Gastrocnemius medialis (tissue), 4 donors: ENCODE data around the gene GPR158. TPM values are rescaled to one million over a fixed set of nuclear protein-coding genes. Genes with fewer than 3 reads are reported as not detected.
"Not testable (repeated sequence)": the region's sequence is repeated elsewhere in the genome, so short reads cannot be mapped to it uniquely, and the experiment has no call there.

ENCODE experiments used
- ATAC-seq, 2 donors: fragments of 150-250 bp; one replicate each; pipeline ENCODE4 v1.9.1; 2016
- DNase-seq, 2 donors: peaks; one replicate each; pipeline ENCODE4 v3.0.0-alpha.2; 2019
- H3K27ac ChIP-seq, 4 donors: fragments of 200-600 bp; sonication (generic); 1 replicate in 1 of 4; 2 replicates in 3 of 4; pipeline ENCODE4 v1.5.1; 2016 to 2018; ENCODE audit warnings: mild to moderate bottlenecking in 2 of 4, moderate library complexity in 1 of 4
- H3K27me3 ChIP-seq, 3 donors: fragments of 200-600 bp; sonication (generic) in 2 of 3; 1 replicate in 1 of 3; 2 replicates in 2 of 3; pipeline versions ENCODE4 v1.5.1 to v1.6.0; 2016 to 2019; ENCODE audit warnings: mild to moderate bottlenecking in 1 of 3, moderate library complexity in 1 of 3
- H3K36me3 ChIP-seq, 2 donors: fragments of 200-600 bp; sonication (generic) in 1 of 2; one replicate each; pipeline ENCODE4 v1.5.1; 2017 to 2018
- H3K4me1 ChIP-seq, 2 donors: fragments of 200-600 bp; sonication (generic) in 1 of 2; one replicate each; pipeline ENCODE4 v1.5.1; 2016 to 2017; ENCODE audit warnings: mild to moderate bottlenecking in 2 of 2
- H3K4me3 ChIP-seq, 4 donors: fragments of 200-600 bp; sonication (generic) in 3 of 4; 1 replicate in 1 of 4; 2 replicates in 3 of 4; pipeline ENCODE4 v1.5.1; 2016 to 2019; ENCODE audit warnings: mild to moderate bottlenecking in 2 of 4
- H3K9me3 ChIP-seq, 3 donors: fragments of 200-600 bp; sonication (generic) in 2 of 3; 1 replicate in 1 of 3; 2 replicates in 2 of 3; pipeline ENCODE4 v1.5.1; 2016 to 2019
- POLR2A ChIP-seq, 2 donors: fragments of 450-650 bp; IDR thresholded peaks; one replicate each; pipeline ENCODE4 v1.6.1; 2017; ENCODE audit warnings: antibody characterized with exemption in 2 of 2, mild to moderate bottlenecking in 2 of 2, moderate library complexity in 2 of 2
- in situ Hi-C, 4 donors: fragments of 200-750 bp; cut with MboI; loops; one replicate each; pipeline versions ENCODE4 v1.15.0 to v1.8.0; 2017; ENCODE audit warnings: low sequenced_read_pairs in 4 of 4
- intact Hi-C: fragments of 100-400 bp; cut with DNase I; formaldehyde crosslinking; loops from one replicate; pipeline ENCODE4 v1.15.1; 2023; ENCODE audit warnings: low total_unique reads
- total RNA-seq, 4 donors: library from RNA; depleted of rRNA; stranded (reverse); fragments of >200 nt; gene quantifications; one replicate each; pipeline versions ENCODE4 v1.1.0 to v1.2.3, GENCODE V29; 2016
- TF ChIP-seq, protein P1 (sequence below), 5 experiments: fragments of 450-650 bp in 3 of 5; fragments of 200-600 bp in 2 of 5; sonication (generic) in 2 of 5; IDR thresholded peaks in 4 of 5; conservative IDR thresholded peaks in 1 of 5; 1 replicate in 4 of 5; 2 replicates in 1 of 5; pipeline ENCODE4 v1.5.1; 2016 to 2019; ENCODE audit warnings: antibody characterized with exemption in 5 of 5, mild to moderate bottlenecking in 3 of 5, moderate library complexity in 3 of 5

Gene GPR158
- total RNA-seq, 4 donors from 2014 or later: 0.04 TPM; not detected in 3

DNA sequence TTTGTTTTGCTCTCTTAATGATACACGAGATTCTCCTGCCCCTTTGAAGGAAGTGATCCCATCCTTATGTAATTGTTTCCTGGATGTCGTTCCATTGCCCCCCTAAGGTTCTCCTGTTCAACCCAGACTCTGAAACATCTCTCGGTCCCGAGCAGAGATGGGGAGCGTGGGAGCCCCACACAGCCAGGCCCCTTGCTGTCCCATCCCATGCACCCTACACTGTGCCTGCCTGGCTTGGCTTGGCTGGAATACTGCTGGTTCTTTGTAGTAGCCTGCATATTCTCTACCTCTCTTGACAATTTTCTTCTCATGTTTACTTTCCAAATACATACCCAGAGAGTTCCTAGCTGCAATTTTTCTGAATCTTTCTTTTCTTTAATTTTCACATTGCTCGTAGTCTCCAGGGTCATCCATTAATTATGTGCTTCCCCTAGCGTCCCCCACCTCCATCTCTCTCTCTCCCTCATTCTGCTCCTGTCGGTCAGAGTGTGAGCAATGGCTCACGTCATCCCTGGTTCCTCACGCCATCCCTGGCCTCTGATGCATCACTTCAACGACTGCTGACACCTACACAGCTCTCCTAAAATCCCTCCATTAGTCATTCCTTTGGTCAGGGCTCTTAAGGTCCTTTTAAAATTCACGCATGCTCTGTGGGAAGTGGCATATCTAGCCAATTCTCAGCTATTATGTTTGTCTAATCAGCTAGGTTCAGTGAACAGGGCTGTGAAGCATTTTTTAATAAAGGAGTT, 32.5 kb upstream of the GPR158 start:
- DNase-seq (no peak), ATAC-seq (no peak)
- TF ChIP-seq POLR2A (IDR thresholded peaks at IDR 0.05): no peak
- TF ChIP-seq, protein P1, sequence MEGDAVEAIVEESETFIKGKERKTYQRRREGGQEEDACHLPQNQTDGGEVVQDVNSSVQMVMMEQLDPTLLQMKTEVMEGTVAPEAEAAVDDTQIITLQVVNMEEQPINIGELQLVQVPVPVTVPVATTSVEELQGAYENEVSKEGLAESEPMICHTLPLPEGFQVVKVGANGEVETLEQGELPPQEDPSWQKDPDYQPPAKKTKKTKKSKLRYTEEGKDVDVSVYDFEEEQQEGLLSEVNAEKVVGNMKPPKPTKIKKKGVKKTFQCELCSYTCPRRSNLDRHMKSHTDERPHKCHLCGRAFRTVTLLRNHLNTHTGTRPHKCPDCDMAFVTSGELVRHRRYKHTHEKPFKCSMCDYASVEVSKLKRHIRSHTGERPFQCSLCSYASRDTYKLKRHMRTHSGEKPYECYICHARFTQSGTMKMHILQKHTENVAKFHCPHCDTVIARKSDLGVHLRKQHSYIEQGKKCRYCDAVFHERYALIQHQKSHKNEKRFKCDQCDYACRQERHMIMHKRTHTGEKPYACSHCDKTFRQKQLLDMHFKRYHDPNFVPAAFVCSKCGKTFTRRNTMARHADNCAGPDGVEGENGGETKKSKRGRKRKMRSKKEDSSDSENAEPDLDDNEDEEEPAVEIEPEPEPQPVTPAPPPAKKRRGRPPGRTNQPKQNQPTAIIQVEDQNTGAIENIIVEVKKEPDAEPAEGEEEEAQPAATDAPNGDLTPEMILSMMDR (IDR thresholded peaks at IDR 0.05 in 4 of 5, conservative IDR thresholded peaks at IDR 0.05 in 1 of 5): no peak
- H3K36me3 ChIP-seq: no peaks in the 10 kb centered on the region
- in situ Hi-C loops: no loop called here
- no peaks in the 10 kb centered on the region for H3K27me3 ChIP-seq
- no peak overlapping the region for H3K27ac ChIP-seq
- intact Hi-C loops: no loop called here
- no peaks in the 10 kb centered on the region for H3K4me1 ChIP-seq
- no peak overlapping the region for H3K4me3 ChIP-seq
- H3K9me3 ChIP-seq: no peaks in the 10 kb centered on the region

- intact Hi-C loops (no loop called here), in situ Hi-C loops (no loop called here)
- H3K4me3 ChIP-seq: no peak overlapping the region
- H3K36me3 ChIP-seq: no peaks in the 10 kb centered on the region
- TF ChIP-seq, protein P1 (IDR thresholded peaks at IDR 0.05 in 4 of 5, conservative IDR thresholded peaks at IDR 0.05 in 1 of 5): no peak
- no peak for TF ChIP-seq POLR2A (IDR thresholded peaks at IDR 0.05)
- no peak overlapping the region for H3K27ac ChIP-seq
- H3K9me3 ChIP-seq: no peaks in the 10 kb centered on the region
- H3K4me1 ChIP-seq: no peaks in the 10 kb centered on the region
- ATAC-seq (no peak), DNase-seq (no peak)
- no peaks in the 10 kb centered on the region for H3K27me3 ChIP-seq
These were observed 17.2 kb upstream of the GPR158 start for GRCh38 chr10:25157650-25158049.

- no peaks in the 10 kb centered on the region for H3K9me3 ChIP-seq
- no peak for ATAC-seq
- H3K27ac ChIP-seq: no peak overlapping the region
- no peak for DNase-seq
- in situ Hi-C loops: no loop called here
- TF ChIP-seq, protein P1 (IDR thresholded peaks at IDR 0.05 in 4 of 5, conservative IDR thresholded peaks at IDR 0.05 in 1 of 5): no peak
- no peak for TF ChIP-seq POLR2A (IDR thresholded peaks at IDR 0.05)
- no peaks in the 10 kb centered on the region for H3K27me3 ChIP-seq
- H3K36me3 ChIP-seq: no peaks in the 10 kb centered on the region
- intact Hi-C loops: no loop called here
- no peaks in the 10 kb centered on the region for H3K4me1 ChIP-seq
- H3K4me3 ChIP-seq: no peak overlapping the region
These were observed 15.2 kb upstream of the GPR158 start for GRCh38 chr10:25159591-25159990.

GRCh38 chr10:25162391-25162790, 12.4 kb upstream of the GPR158 start:
- Histone ChIP-seq H3K27ac (no peak overlapping the region), H3K9me3 (no peaks in the 10 kb centered on the region), H3K36me3 (no peaks in the 10 kb centered on the region), H3K4me1 (no peaks in the 10 kb centered on the region), H3K4me3 (no peak overlapping the region), H3K27me3 (no peaks in the 10 kb centered on the region)
- intact Hi-C loops: no loop called here
- ATAC-seq (no peak), DNase-seq (no peak)
- TF ChIP-seq, protein P1 (IDR thresholded peaks at IDR 0.05 in 4 of 5, conservative IDR thresholded peaks at IDR 0.05 in 1 of 5): no peak
- TF ChIP-seq POLR2A (IDR thresholded peaks at IDR 0.05): no peak
- in situ Hi-C loops: no loop called here

DNA sequence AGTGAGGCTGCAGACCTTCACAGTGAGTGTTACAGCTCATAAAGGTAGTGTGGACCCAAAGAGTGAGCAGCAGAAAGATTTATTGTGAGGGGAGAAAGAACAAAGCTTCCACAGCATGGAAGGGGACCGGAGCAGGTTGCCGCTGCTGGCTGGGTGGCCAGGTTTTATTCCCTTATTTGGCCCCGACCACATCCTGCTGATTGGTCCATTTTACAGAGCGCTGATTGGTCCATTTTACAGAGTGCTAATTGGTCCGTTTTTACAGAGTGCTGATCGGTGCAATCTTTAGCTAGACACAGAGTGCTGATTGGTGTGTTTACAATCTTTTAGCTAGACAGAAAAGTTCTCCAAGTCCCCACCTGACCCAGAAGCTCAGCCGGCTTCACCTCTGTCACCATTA, 11.3 kb upstream of the GPR158 start:
- H3K4me1 ChIP-seq, H3K27me3 ChIP-seq, intact Hi-C loops, H3K9me3 ChIP-seq, H3K36me3 ChIP-seq, in situ Hi-C loops, H3K4me3 ChIP-seq, ATAC-seq, H3K27ac ChIP-seq, DNase-seq: not testable (repeated sequence)
